HAP-1 (cell line): ENCODE results near the gene ZFPL1.

Experiments
- DNase-seq, 2 experiments: peaks; one replicate each; pipeline ENCODE4 v3.0.0-alpha.2; 2016 to 2020; ENCODE audit warnings: low spot score in 2 of 2
- H3K27me3 ChIP-seq: fragments of 250-450 bp; sonication (Bioruptor Pico); 2 replicates; pipeline ENCODE4 v1.5.1; 2020; ENCODE audit warnings: low read depth, mild to moderate bottlenecking, moderate library complexity
- H3K36me3 ChIP-seq: fragments of 250-450 bp; sonication (Bioruptor Pico); replicated peaks from 2 replicates; pipeline ENCODE4 v1.5.1; 2020; ENCODE audit warnings: mild to moderate bottlenecking
- H3K4me1 ChIP-seq: fragments of 250-450 bp; sonication (Bioruptor Pico); 2 replicates; pipeline ENCODE4 v1.5.1; 2020; ENCODE audit warnings: mild to moderate bottlenecking
- H3K4me3 ChIP-seq: fragments of 250-450 bp; sonication (Bioruptor Pico); 2 replicates; pipeline ENCODE4 v1.5.1; 2020; ENCODE audit warnings: mild to moderate bottlenecking, moderate library complexity
- H3K9me3 ChIP-seq: fragments of 250-450 bp; sonication (Bioruptor Pico); 2 replicates; pipeline ENCODE4 v1.5.1; 2020; ENCODE audit warnings: mild to moderate bottlenecking, moderate library complexity
- in situ Hi-C: fragments of 300-500 bp; cut with MboI; formaldehyde crosslinking; loops from 3 replicates; pipeline ENCODE4 v1.14.3; 2020; ENCODE audit warnings: low sequenced_read_pairs, inconsistent platforms, mixed read lengths

The ZFPL1 gene

GRCh38 chr11:65127473-65128181 lies 43.6 kb downstream of the ZFPL1 start:
- peaks cover 78% of the 10 kb centered on the region for H3K36me3 ChIP-seq
- DNase-seq: no peak
- in situ Hi-C loops: no loop called here
- H3K9me3 ChIP-seq: no peaks in the 10 kb centered on the region
- H3K4me1 ChIP-seq: peaks cover 11% of the 10 kb centered on the region; the same call in 1 of the 2 replicates
- no peaks in the 10 kb centered on the region for H3K27me3 ChIP-seq
- no peak overlapping the region for H3K4me3 ChIP-seq

GRCh38 chr11:65128182-65129145 lies 44.4 kb downstream of the ZFPL1 start:
- H3K4me3 ChIP-seq: no peak overlapping the region
- H3K27me3 ChIP-seq: no peaks in the 10 kb centered on the region
- in situ Hi-C loops: no loop called here
- no peaks in the 10 kb centered on the region for H3K9me3 ChIP-seq
- H3K4me1 ChIP-seq: peaks cover 6% of the 10 kb centered on the region; the same call in 1 of the 2 replicates
- peaks cover 76% of the 10 kb centered on the region for H3K36me3 ChIP-seq
- no peak for DNase-seq

DNA sequence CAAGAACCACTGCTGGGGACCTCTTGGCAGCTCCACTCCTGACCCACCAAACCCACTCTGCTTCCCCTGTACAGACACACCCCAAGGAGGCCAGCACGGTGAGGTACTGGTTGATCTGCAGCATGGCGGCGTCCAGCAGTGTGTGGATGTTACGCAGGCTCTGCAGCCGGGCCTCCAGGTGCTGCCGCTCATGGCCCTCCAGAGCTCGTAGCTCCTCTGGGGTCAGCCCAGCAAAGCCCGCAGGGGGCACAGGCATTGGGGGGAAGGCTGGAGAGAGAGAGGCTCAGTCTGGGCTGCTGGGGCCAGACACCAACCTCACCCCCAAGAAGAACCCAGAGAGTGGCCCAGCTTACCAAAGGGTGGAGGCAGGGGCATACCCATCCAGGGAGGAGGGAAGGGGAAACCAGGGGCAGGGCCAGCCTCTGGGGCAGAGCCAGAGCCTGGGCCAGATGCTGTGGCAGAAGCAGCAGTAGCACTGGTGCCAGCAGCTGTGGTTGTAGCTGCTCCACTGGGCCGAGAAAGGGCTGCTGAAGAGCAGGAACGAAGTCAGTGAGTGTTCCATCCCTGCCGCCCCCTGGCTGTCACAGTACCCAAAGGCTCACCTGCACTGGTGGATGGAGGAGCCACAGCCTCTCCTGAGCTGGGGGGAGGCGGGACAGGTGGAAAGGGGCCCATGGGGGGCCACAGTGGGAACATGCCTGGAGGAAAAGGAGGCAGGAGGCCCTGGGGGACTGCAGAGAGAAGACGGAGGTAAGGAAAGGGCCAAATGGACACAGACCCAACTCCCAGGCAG lies 45.8 kb downstream of the ZFPL1 start:
- Histone ChIP-seq H3K4me1 (0 out of 2 replicates have a peak, but pooled peaks cover 3% of the 10 kb centered on the region), H3K27me3 (no peaks in the 10 kb centered on the region), H3K9me3 (no peaks in the 10 kb centered on the region), H3K36me3 (peaks cover 68% of the 10 kb centered on the region), H3K4me3 (no peak overlapping the region)
- in situ Hi-C loops: no loop called here
- DNase-seq: no peak

GRCh38 chr11:65130631-65131416 lies 46.8 kb downstream of the ZFPL1 start:
- H3K4me3 ChIP-seq: no peak overlapping the region
- in situ Hi-C loops: no loop called here
- H3K36me3 ChIP-seq: peaks cover 58% of the 10 kb centered on the region
- H3K9me3 ChIP-seq: no peaks in the 10 kb centered on the region
- H3K27me3 ChIP-seq: no peaks in the 10 kb centered on the region
- DNase-seq: no peak
- peaks cover 9% of the 10 kb centered on the region; the same call in 1 of the 2 replicates for H3K4me1 ChIP-seq

DNA sequence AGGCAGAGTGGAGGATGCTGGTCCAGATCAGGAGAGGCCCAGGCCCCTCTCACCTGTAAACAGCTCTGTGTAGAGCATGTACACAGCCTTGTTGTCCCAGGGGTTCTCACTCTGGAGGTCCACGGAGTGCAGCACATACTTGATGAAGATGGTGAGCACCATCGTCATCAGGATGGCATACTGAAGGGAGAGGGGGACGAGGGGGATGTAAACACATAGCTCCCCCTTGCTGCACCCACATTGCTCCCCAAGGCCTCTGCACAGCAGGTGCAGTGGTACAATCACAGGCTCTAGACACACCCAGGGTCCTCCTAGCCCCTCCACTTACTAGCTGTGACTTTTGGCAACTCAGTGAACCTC lies 47.4 kb downstream of the ZFPL1 start:
- Histone ChIP-seq H3K27me3 (no peaks in the 10 kb centered on the region), H3K4me3 (no peak overlapping the region), H3K4me1 (peaks cover 9% of the 10 kb centered on the region; the same call in 1 of the 2 replicates), H3K9me3 (no peaks in the 10 kb centered on the region), H3K36me3 (peaks cover 54% of the 10 kb centered on the region)
- DNase-seq: no peak
- in situ Hi-C loops: no loop called here

DNA sequence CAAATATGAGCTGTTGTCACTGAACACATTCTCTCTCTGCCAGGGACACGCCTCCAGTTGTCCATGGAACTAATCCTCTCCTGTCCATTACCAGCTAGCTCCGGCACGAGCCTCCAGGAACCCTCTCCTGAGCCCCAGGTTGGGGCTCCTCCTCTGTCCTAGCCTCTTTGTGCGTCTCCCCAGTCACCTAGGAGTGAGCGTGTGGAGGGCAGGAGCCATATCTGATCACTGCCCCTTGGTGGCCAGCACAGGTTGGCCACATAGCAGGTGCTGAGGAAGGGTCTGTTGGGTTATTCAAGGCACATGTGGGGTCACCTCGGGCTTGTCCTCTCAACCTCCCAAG lies 47.8 kb downstream of the ZFPL1 start:
- DNase-seq: no peak
- no peaks in the 10 kb centered on the region for H3K27me3 ChIP-seq
- H3K4me3 ChIP-seq: no peak overlapping the region
- peaks cover 49% of the 10 kb centered on the region for H3K36me3 ChIP-seq
- H3K4me1 ChIP-seq: peaks cover 9% of the 10 kb centered on the region; the same call in 1 of the 2 replicates
- in situ Hi-C loops: no loop called here
- H3K9me3 ChIP-seq: no peaks in the 10 kb centered on the region

- H3K4me3 ChIP-seq: no peak overlapping the region
- H3K9me3 ChIP-seq: no peaks in the 10 kb centered on the region
- H3K36me3 ChIP-seq: peaks cover 44% of the 10 kb centered on the region
- H3K27me3 ChIP-seq: no peaks in the 10 kb centered on the region
- DNase-seq: no peak
- in situ Hi-C loops: no loop called here
- H3K4me1 ChIP-seq: peaks cover 9% of the 10 kb centered on the region; the same call in 1 of the 2 replicates
These were observed 48.4 kb downstream of the ZFPL1 start for GRCh38 chr11:65132238-65132987.

DNA sequence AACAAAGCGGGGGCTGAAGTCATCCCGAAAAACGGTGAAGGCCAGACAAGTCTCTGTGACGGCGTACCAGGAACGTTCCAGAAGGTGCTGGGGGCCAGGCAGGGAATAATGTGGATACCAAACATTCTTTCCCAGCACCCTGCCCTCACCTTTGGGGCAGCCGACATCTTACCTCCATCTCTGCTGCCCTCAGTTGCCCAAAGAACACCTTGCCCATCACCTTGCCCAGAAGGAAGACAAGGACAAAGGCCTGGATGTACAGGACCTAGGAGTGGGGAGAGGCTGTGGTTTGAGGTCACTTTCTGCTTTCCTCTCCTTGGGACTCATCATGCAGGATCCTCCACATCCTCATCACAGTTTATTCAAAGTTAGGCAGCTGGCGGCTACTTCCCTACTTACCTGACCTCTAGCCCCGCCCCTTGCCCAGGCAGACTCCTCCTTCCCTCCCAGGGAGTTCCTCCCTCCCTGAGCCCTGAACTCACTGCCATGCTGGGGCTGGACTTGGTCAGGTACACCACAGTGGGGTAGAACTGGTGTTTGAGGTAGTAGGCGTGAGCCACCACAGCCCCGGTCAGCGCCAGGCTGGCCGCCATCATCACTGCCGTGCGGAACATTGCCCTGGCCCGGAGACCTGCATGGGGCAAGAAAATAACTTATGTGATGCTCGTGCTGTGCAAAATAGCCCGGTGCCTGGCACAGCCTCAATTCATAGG lies 49.1 kb downstream of the ZFPL1 start:
- Histone ChIP-seq H3K27me3 (no peaks in the 10 kb centered on the region), H3K4me1 (peaks cover 9% of the 10 kb centered on the region; the same call in 1 of the 2 replicates), H3K4me3 (peak overlapping the region; percentile 72), H3K36me3 (peaks cover 39% of the 10 kb centered on the region), H3K9me3 (no peaks in the 10 kb centered on the region)
- in situ Hi-C loops: no loop called here
- peak in 1 of 2 experiments; percentile 67 for DNase-seq

- in situ Hi-C loops: no loop called here
- no peaks in the 10 kb centered on the region for H3K9me3 ChIP-seq
These were observed 49.7 kb downstream of the ZFPL1 start for GRCh38 chr11:65133724-65134123.

DNA sequence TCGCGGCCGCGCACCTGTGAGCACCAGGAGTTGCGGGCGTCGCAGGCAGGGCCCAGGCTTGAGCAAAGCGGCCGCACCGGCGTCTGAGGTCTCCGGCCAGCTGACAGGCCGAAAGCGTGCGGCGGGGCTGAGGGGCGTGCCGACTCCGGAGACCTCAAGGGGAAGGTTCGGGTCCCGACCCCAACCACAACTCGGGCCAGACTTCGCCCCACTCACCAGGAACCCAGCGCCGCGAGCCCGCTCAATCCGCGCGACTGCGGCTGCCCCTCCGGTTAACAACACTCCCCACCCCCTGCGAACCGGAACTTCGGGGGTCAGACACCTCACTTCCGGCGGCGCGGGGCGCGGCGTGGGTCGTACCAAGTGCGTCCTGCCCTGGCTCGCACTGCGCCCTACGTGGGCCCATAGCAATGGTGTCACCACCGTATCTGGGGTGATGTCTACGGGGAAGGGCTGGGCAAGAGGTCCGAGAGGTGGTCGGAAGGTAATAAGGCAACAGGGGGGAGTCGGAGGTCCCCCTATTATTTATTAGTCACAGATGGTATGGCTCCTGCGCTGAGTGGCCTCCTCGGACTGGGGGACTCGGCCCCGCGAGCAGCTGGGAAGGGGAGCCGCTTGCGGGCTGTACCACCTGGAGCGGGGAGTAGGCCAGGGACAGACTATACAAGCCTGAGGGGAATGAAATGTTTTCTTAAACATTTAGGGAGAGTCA lies 50.4 kb downstream of the ZFPL1 start, which contains the start of gene SYVN1:
SYVN1 (minus strand) TSS at position 280 of the 712 bp plus-strand sequence. CDS start 918 bp downstream, outside the sequence.
- Histone ChIP-seq H3K36me3 (peaks cover 29% of the 10 kb centered on the region), H3K4me3 (peak within 1 kb of the TSS; percentile 72), H3K9me3 (no peaks in the 10 kb centered on the region), H3K27me3 (no peaks in the 10 kb centered on the region), H3K4me1 (peaks cover 9% of the 10 kb centered on the region; the same call in 1 of the 2 replicates)
- in situ Hi-C loops: no loop called here
- DNase-seq: peak; percentile 67 to 92

More at GRCh38 chr11:65133724-65134123, 49.7 kb downstream of the ZFPL1 start:
- Histone ChIP-seq H3K27me3 (no peaks in the 10 kb centered on the region), H3K4me3 (peak overlapping the region; percentile 72), H3K4me1 (peaks cover 9% of the 10 kb centered on the region; the same call in 1 of the 2 replicates), H3K36me3 (peaks cover 33% of the 10 kb centered on the region)
- DNase-seq: no peak

DNA sequence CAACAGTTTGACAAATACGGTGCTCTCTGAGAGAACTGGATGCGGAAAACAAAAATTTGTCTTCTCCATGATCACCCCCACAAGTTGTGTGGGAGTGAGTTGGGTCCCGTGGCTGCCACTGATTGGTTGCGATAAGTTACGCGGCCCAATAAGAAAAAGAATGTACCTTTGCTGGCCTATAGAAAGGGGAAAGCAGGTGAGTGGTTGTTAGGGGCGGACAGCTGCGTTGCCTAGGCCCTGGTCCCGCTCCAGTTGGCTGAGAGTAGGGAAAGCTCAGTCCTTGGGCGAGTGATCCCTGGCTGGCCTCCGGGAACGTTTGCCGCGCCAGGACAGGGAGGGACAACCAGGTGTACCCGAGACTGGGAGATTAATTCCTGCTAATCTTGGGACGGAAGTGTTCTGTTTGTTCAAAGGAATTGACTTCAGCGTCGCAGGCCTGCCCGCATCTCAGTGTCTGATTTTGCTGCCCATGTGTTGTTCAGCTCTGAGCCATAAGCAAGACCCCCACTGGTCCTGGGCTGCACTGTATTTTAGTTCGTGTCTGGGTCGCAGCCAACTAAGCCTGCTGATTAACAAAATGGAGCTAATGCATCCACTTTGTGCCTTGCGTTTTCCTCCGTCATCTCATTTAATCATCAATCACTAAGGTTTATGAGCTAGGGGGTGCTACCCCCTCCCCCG lies 51.1 kb downstream of the ZFPL1 start:
- Histone ChIP-seq H3K9me3 (no peaks in the 10 kb centered on the region), H3K4me1 (peaks cover 9% of the 10 kb centered on the region; the same call in 1 of the 2 replicates), H3K4me3 (peak overlapping the region; percentile 72), H3K36me3 (peaks cover 22% of the 10 kb centered on the region), H3K27me3 (no peaks in the 10 kb centered on the region)
- in situ Hi-C loops: no loop called here
- DNase-seq: peak; percentile 92 to 98
